ENCODE measurements around the gene TGFBR3. TPM values are rescaled to one million over a fixed set of nuclear protein-coding genes. Genes with fewer than 3 reads are reported as not detected.

Gene TGFBR3
- total RNA-seq, 1 experiment from 2014 or later, result 4.2 TPM

- H3K36me3 Mint-ChIP-seq, result no peaks in the 10 kb centered on the region
- H3K27me3 Mint-ChIP-seq (ENCODE audit: low read depth), result no peaks in the 10 kb centered on the region
- no peak overlapping the region for H3K27ac Mint-ChIP-seq
- CTCF ChIA-PET, result no interaction called here
- H3K4me3 Mint-ChIP-seq, result no peak overlapping the region
- ATAC-seq (no peak), DNase-seq (ENCODE audit: low spot score) (no peak)
- no peak for TF ChIP-seq MLX (CRISPR knock-in tag; IDR thresholded peaks at IDR 0.05)
- no peak for TF ChIP-seq GTF2I (CRISPR knock-in tag; conservative IDR thresholded peaks at IDR 0.05)
- no peak for TF ChIP-seq STAT6 (CRISPR knock-in tag; conservative IDR thresholded peaks at IDR 0.05; ENCODE audit: low read depth)
- no peak for TF ChIP-seq GRHL2 (CRISPR knock-in tag; IDR thresholded peaks at IDR 0.05; ENCODE audit: insufficient replicate concordance, severe bottlenecking)
- TF ChIP-seq, protein P1, sequence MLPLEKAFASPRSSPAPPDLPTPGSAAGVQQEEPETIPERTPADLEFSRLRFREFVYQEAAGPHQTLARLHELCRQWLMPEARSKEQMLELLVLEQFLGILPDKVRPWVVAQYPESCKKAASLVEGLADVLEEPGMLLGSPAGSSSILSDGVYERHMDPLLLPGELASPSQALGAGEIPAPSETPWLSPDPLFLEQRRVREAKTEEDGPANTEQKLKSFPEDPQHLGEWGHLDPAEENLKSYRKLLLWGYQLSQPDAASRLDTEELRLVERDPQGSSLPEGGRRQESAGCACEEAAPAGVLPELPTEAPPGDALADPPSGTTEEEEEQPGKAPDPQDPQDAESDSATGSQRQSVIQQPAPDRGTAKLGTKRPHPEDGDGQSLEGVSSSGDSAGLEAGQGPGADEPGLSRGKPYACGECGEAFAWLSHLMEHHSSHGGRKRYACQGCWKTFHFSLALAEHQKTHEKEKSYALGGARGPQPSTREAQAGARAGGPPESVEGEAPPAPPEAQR (CRISPR knock-in tag; IDR thresholded peaks at IDR 0.05), result no peak
- no peak for TF ChIP-seq ATF2 (CRISPR knock-in tag; IDR thresholded peaks at IDR 0.05; ENCODE audit: borderline replicate concordance, low read depth)
- TF ChIP-seq CTCF (IDR thresholded peaks at IDR 0.05), result no peak
- TF ChIP-seq TEAD4 (CRISPR knock-in tag; IDR thresholded peaks at IDR 0.05), result no peak
- TF ChIP-seq HMGA2 (CRISPR knock-in tag; IDR thresholded peaks at IDR 0.05), result no peak
- no peak for TF ChIP-seq ELF4 (CRISPR knock-in tag; IDR thresholded peaks at IDR 0.05; ENCODE audit: low read depth)
- POLR2A ChIA-PET, result no interaction called here
- peaks cover 27% of the 10 kb centered on the region for H3K4me1 Mint-ChIP-seq
- H3K9me3 Mint-ChIP-seq, result no peaks in the 10 kb centered on the region
Measured at GRCh38 chr1:91813813-91814212, 72.1 kb downstream of the TGFBR3 start.

DNA sequence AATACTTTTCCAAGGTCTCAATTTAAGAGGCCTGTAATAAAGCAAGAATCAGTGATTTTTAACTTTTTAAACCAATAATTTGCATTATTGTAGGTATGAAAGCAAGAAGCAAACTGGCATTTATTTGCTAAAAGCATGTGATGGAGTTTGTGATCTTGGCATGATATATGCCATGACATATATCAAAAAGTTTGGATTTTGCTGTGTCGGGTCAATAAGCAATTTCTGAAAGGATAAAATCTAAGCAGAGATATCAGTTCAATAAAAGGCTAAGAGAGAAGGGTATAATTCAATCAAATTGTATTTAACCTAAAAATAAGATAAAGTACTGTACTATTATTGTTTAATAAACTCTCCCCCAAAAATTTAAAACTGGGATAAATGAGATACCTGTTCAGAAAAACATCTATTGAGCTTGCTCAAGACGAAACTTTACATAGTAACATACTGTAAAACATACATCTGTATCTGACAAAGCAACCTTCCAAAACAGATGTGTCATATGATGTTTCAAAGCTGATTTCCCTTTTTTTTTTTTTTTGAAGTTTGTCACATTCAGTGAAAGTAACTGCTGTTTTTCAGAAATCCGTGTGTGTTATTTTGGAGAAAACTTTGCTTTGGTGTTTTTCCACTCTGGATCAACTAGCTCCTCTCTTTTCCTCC is 74.5 kb downstream of the TGFBR3 start:
- H3K27me3 Mint-ChIP-seq (ENCODE audit: low read depth), result no peaks in the 10 kb centered on the region
- H3K36me3 Mint-ChIP-seq, result no peaks in the 10 kb centered on the region
- DNase-seq (ENCODE audit: low spot score) (no peak), ATAC-seq (no peak)
- peaks cover 21% of the 10 kb centered on the region for H3K4me1 Mint-ChIP-seq
- no peak overlapping the region for H3K4me3 Mint-ChIP-seq
- H3K9me3 Mint-ChIP-seq, result no peaks in the 10 kb centered on the region
- H3K27ac Mint-ChIP-seq, result no peak overlapping the region
- no peak for TF ChIP-seq TEAD4 (CRISPR knock-in tag; IDR thresholded peaks at IDR 0.05)
- TF ChIP-seq ATF1 (CRISPR knock-in tag; IDR thresholded peaks at IDR 0.05), result no peak
- TF ChIP-seq AFF4 (CRISPR knock-in tag; IDR thresholded peaks at IDR 0.05; ENCODE audit: borderline replicate concordance), result no peak
- TF ChIP-seq, protein P2, sequence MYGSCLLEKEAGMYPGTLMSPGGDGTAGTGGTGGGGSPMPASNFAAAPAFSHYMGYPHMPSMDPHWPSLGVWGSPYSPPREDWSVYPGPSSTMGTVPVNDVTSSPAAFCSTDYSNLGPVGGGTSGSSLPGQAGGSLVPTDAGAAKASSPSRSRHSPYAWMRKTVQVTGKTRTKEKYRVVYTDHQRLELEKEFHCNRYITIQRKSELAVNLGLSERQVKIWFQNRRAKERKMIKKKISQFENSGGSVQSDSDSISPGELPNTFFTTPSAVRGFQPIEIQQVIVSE (CRISPR knock-in tag; IDR thresholded peaks at IDR 0.05; ENCODE audit: borderline replicate concordance), result no peak
- TF ChIP-seq, protein P3, sequence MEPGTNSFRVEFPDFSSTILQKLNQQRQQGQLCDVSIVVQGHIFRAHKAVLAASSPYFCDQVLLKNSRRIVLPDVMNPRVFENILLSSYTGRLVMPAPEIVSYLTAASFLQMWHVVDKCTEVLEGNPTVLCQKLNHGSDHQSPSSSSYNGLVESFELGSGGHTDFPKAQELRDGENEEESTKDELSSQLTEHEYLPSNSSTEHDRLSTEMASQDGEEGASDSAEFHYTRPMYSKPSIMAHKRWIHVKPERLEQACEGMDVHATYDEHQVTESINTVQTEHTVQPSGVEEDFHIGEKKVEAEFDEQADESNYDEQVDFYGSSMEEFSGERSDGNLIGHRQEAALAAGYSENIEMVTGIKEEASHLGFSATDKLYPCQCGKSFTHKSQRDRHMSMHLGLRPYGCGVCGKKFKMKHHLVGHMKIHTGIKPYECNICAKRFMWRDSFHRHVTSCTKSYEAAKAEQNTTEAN (CRISPR knock-in tag; IDR thresholded peaks at IDR 0.05), result no peak
- no peak for TF ChIP-seq GTF2I (CRISPR knock-in tag; conservative IDR thresholded peaks at IDR 0.05)
- CTCF ChIA-PET, result interaction anchor here (0.9 to 1.4 kb wide), 2 partner anchors 19 to 47 kb away, joined by 3 to 7 read pairs; no protein-coding TSS in a partner anchor
- POLR2A ChIA-PET, result no interaction called here
